Erythroblast (primary cell): Measurements from ENCODE around the gene NOX1.

Experiments used
- DNase-seq, 2 experiments: peaks; one replicate each; lab custom pipeline; 2025; lab: John Stamatoyannopoulos, UW
- GATA1 ChIP-seq: IDR thresholded peaks from 2 replicates; pipeline ENCODE4 v1.6.1; 2011; ENCODE audit warnings: low read depth, mild to moderate bottlenecking, control low read depth, low read length, moderate library complexity
- POLR2A ChIP-seq: IDR thresholded peaks from 2 replicates; pipeline ENCODE4 v1.6.1; 2011; ENCODE audit warnings: mild to moderate bottlenecking, low read length

The NOX1 gene

DNA sequence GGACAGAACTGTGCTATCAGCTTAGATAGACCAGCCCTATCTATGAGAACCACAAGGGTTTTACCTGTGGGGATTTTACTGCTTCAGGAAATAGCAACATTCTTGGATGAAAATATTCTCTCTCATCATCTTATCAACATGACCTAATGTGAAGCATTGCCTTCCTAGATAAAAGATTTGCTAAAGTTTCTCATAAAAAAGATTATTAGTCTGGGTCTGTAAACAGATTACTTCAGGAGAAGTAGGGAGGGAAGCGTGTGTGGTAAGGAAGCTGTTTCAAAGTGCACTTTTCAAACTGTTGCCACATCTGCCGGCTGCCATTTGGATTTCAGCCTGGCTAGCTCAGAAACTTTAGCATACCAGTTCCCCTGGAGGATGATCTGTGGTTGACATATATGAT lies at the start of gene NOX1:
Gene NOX1, minus strand, starts transcription at position 35 of the 400 bp plus-strand sequence. CDS start 220 bp downstream, outside the sequence.
- TF ChIP-seq GATA1, result no peak
- TF ChIP-seq POLR2A, result no peak
- no peak for DNase-seq

GRCh38 chrX:100915562-100915961 lies 41.4 kb upstream of the NOX1 start:
- no peak for DNase-seq
- no peak for TF ChIP-seq POLR2A
- no peak for TF ChIP-seq GATA1

GRCh38 chrX:100913111-100913510 lies 39.0 kb upstream of the NOX1 start:
- no peak for DNase-seq
- TF ChIP-seq GATA1, result no peak
- TF ChIP-seq POLR2A, result no peak

DNA sequence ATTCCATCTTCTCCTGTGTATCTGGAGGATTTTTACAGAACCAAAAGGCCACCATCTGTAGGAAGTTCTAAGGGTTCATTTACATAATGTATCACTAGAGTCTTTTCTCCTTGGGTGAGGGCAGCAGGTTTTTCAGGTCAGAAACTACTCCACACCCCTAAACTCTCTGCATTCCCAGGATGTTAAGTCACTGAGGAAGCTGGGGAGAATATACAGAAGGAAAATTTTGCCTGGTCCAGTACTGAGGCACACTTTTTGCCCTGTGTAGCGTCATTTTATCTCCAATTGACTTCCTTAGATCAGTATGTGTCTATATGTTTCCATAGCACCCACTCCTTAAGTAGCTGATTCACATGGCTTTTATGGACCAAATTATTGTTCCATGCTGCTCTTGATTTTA lies 37.6 kb upstream of the NOX1 start:
- TF ChIP-seq GATA1 (no peak), POLR2A (no peak)
- no peak for DNase-seq

DNA sequence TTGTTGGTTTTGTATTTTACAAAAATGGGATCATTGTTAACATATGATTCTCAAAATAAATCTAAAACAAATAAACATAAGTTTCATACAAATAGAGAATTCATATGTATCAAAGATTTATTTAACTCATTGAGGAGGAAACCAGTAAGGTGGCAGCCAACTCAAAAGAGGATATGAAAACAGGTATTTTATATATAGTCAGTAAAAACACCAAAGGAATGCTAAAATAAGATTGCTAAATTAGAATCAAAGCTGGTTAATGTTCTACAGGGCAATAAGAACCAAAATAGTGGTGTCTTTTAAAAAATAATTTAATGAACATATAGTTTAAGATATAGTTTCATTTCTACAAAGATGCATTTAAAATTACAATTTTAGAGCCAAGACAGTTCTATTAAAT lies 31.5 kb upstream of the NOX1 start:
- no peak for DNase-seq
- TF ChIP-seq POLR2A (no peak), GATA1 (no peak)

DNA sequence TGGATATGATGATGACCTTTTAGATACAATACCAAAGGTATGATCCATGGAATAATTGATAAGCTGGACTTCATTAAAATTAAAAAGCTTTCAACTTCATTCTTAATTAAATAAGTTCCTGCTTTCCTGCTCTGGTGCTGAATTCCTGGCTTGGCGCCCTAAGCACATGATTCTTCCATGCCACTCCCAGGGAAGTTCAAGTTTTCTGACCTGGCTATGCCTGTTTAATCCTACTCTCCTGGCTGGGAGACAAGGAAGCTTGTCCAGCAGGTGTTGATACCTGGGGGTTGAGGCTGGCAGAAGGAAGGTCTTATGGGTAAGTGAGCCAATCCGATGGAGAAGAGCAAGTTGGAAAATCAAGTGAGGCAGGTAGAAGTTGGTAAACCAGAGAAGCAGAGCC lies 30.3 kb upstream of the NOX1 start:
- TF ChIP-seq POLR2A (no peak), GATA1 (no peak)
- DNase-seq, result no peak

DNA sequence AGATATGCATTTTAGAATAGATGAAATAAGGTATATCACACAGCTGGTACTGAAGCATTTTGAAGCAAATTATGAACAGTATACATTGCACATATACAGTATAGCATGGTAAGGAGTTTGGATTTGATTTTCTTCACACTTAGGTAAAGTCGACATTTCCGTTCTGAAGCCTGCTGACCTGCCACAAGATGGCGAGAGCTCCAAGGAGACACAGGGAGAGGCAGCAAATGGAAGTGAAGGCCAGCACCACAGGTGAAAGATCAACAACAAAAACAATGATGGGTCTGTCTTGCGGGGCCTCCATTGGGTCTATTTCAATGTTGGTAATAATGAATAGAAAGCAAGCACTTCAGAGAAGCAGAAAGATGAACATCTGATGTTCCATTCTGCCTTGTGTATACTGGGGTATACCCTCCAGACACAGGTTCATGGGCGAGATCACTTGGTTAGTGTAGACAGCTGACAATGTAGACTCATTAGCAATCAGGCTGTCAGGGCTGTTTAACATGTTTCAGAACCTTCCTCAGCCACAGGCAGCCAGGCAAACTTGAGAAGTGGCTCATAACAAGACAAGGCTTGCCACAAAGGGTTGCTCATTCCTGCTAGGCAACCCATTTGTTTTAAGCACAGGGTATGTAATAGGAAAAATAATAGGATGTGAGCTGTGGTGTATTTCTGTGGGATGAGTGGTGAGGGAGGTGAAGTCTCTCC lies 21.4 kb upstream of the NOX1 start:
- TF ChIP-seq POLR2A (no peak), GATA1 (no peak)
- DNase-seq, result peak; percentile 27 to 36

- DNase-seq, result no peak
Observed at GRCh38 chrX:100883654-100884053, 9.5 kb upstream of the NOX1 start.

GRCh38 chrX:100880368-100880767 lies 6.2 kb upstream of the NOX1 start:
- no peak for TF ChIP-seq POLR2A
- TF ChIP-seq GATA1, result no peak
- no peak for DNase-seq

More at GRCh38 chrX:100883654-100884053, 9.5 kb upstream of the NOX1 start:
- TF ChIP-seq POLR2A (no peak), GATA1 (no peak)

GRCh38 chrX:100871594-100872560 lies 2.3 kb downstream of the NOX1 start:
- TF ChIP-seq POLR2A (no peak), GATA1 (no peak)
- no peak for DNase-seq

DNA sequence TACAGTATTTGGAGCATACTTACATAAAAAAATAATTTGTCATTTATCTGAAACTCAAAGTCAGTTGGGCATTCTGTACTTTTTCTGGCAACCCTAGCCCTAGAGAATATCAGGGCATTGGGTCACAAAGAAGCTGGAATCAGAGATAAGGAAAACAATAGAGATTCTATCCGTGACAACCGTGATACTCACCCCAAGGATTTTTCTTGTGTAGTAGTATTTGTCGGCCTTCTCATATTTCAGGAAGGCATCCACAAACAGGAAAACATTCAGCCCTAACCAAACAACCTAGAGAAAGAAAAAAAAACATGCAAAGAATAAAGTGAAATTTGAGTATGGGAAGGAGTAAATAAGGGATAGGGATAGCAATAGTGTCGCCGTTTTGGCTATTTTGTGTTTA lies 3.6 kb downstream of the NOX1 start:
- no peak for DNase-seq
- TF ChIP-seq POLR2A, result no peak
- no peak for TF ChIP-seq GATA1

DNA sequence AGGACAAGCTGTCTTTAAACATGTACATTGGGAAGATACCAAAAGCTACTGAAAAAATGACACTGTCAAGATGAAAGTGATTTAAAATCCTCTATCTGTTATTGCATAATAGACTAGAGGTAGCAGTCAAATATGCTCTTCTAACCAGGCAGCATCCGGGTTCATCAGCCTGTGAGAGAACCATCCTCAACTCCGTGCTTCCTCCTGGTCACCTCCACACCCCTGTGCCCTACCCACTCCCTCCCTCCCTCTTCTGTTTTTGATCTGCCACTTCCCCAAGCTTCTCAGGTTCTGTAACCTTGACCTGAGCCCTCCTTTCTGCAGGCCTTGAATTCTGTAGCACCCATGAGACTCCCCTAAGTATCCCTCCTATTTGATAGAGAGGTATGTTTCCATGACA lies 5.9 kb downstream of the NOX1 start:
- no peak for DNase-seq
- TF ChIP-seq POLR2A (no peak), GATA1 (no peak)

DNA sequence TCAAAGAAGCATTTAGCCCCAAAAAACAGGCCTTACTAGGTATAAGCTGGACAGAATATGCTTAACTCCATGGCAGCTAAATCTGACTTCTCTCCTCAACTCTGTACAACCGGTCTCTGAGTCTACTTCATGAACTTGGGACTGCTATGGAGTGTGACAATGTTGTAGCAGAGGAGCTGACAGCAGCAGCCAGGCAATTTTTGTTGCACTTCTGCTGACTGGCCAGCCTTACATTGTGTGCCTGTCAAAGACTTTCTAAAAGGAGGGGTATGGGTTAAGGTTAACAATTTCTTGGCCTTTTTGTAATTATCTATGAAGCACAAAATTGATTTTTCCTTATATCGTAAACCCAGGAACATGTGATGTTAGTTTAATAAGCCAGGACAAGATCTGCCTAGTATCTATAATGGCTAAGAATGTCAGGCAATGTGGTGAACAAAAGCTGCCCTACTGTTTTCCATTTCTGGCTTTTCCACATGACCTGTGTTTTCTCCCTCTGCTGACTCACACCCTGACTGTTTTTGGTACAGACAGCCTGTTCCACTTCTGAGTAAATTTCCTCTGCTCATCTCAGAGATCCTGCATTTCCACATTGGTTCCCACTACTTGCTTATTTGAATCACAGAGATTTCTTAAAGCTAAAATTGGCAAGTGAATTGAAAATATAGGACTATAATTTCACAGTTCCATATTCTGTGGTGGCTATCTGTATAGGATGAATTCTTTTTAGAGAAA lies 9.3 kb downstream of the NOX1 start:
- TF ChIP-seq GATA1 (no peak), POLR2A (no peak)
- no peak for DNase-seq

- TF ChIP-seq GATA1 (no peak), POLR2A (no peak)
- DNase-seq, result no peak
Observed at GRCh38 chrX:100863326-100863864, 10.8 kb downstream of the NOX1 start.
